Breast epithelium (tissue), 4 donors: ENCODE data around the gene FBXW4. TPM values are rescaled to one million over a fixed set of nuclear protein-coding genes. Genes with fewer than 3 reads are reported as not detected.

Source experiments
- DNase-seq, 2 donors: peaks; one replicate each; pipeline ENCODE4 v3.0.0-alpha.2; 2019; ENCODE audit warnings: low spot score in 2 of 2
- H3K27ac ChIP-seq, 2 donors: fragments of 200-600 bp; sonication (generic) in 1 of 2; one replicate each; pipeline ENCODE4 v1.5.1; 2016 to 2019; ENCODE audit warnings: mild to moderate bottlenecking in 1 of 2
- H3K27me3 ChIP-seq, 2 donors: fragments of 200-600 bp; sonication (generic) in 1 of 2; one replicate each; pipeline versions ENCODE4 v1.5.1 to v1.6.0; 2017 to 2019; ENCODE audit warnings: control low read depth in 1 of 2, mild to moderate bottlenecking in 1 of 2
- H3K36me3 ChIP-seq: fragments of 200-600 bp; one replicate; pipeline ENCODE4 v1.5.1; 2019
- H3K4me1 ChIP-seq, 2 donors: fragments of 200-600 bp; sonication (generic); one replicate each; pipeline ENCODE4 v1.5.1; 2016 to 2019; ENCODE audit warnings: control low read depth in 1 of 2
- H3K4me3 ChIP-seq, 3 donors: fragments of 200-600 bp; sonication (generic); 1 replicate in 2 of 3; 2 replicates in 1 of 3; pipeline ENCODE4 v1.5.1; 2016 to 2019; ENCODE audit warnings: mild to moderate bottlenecking in 3 of 3, moderate library complexity in 2 of 3
- H3K9me3 ChIP-seq, 2 donors: fragments of 200-600 bp; sonication (generic) in 1 of 2; one replicate each; pipeline ENCODE4 v1.5.1; 2016 to 2019; ENCODE audit warnings: control low read depth in 1 of 2
- POLR2A ChIP-seq: fragments of 450-650 bp; IDR thresholded peaks from one replicate; pipeline ENCODE4 v1.6.1; 2016; ENCODE audit warnings: antibody characterized with exemption, mild to moderate bottlenecking, moderate library complexity
- POLR2AphosphoS5 ChIP-seq, 3 donors: sonication (generic); formaldehyde crosslinking; IDR thresholded peaks; one replicate each; pipeline ENCODE4 v1.6.1; 2017; ENCODE audit warnings: antibody characterized with exemption in 3 of 3
- intact Hi-C: fragments of 100-400 bp; cut with DNase I; formaldehyde crosslinking; loops from one replicate; pipeline ENCODE4 v1.15.1; 2023; ENCODE audit warnings: low total_unique reads
- total RNA-seq, 3 donors: library from RNA; depleted of rRNA; stranded (reverse); fragments of >200 nt; gene quantifications; one replicate each; pipeline ENCODE4 v1.1.0, GENCODE V29; 2016
- TF ChIP-seq, protein P1 (sequence below), 3 donors: fragments of 450-650 bp; IDR thresholded peaks; one replicate each; pipeline ENCODE4 v1.5.1; 2016 to 2017; ENCODE audit warnings: antibody characterized with exemption in 3 of 3, mild to moderate bottlenecking in 3 of 3, moderate library complexity in 3 of 3

The FBXW4 gene
- total RNA-seq, 3 donors from 2014 or later = 68.0 to 95.7 (median 74.7) TPM

DNA sequence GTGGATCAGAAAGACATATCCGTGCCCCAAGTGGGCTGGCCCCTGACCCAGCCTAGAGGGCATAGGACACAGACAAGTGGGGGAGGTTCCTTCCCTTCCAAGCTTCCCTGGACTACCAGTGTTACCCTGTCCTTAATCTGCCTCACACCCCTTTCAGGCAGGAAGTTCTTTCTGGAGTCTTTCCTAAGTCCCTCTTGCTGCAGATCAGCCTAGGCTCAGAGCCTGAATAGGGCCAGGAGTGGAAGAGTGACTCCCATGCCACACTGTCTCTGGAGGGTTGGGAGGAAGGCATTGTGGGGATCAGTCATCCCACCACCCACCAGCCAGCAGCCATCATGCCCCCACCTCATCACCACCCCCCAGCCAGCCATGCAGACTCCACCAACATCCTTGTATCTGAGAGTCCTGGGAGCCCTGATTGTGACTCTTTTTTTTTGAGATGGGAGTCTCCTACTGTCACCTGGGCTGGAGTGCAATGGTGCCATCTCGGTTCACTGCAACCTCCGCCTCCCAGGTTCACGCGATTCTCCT, 129.5 kb downstream of the FBXW4 start:
- Histone ChIP-seq H3K27ac (no peak overlapping the region), H3K4me3 (no peak overlapping the region), H3K27me3 (peaks cover 0 to 53% of the 10 kb centered on the region in 2 donors), H3K4me1 (peaks cover 2 to 6% of the 10 kb centered on the region in 2 donors), H3K9me3 (no peaks in the 10 kb centered on the region), H3K36me3 (no peaks in the 10 kb centered on the region)
- no peak for TF ChIP-seq POLR2AphosphoS5 (IDR thresholded peaks at IDR 0.05)
- TF ChIP-seq, protein P1, sequence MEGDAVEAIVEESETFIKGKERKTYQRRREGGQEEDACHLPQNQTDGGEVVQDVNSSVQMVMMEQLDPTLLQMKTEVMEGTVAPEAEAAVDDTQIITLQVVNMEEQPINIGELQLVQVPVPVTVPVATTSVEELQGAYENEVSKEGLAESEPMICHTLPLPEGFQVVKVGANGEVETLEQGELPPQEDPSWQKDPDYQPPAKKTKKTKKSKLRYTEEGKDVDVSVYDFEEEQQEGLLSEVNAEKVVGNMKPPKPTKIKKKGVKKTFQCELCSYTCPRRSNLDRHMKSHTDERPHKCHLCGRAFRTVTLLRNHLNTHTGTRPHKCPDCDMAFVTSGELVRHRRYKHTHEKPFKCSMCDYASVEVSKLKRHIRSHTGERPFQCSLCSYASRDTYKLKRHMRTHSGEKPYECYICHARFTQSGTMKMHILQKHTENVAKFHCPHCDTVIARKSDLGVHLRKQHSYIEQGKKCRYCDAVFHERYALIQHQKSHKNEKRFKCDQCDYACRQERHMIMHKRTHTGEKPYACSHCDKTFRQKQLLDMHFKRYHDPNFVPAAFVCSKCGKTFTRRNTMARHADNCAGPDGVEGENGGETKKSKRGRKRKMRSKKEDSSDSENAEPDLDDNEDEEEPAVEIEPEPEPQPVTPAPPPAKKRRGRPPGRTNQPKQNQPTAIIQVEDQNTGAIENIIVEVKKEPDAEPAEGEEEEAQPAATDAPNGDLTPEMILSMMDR (IDR thresholded peaks at IDR 0.05) = no peak
- TF ChIP-seq POLR2A = no peak
- intact Hi-C loops = loop anchor here (10.0 kb wide), 1 partner anchor 351 kb away; no protein-coding TSS in a partner anchor
- DNase-seq = peak in 1 of 2 donors; percentile 36

DNA sequence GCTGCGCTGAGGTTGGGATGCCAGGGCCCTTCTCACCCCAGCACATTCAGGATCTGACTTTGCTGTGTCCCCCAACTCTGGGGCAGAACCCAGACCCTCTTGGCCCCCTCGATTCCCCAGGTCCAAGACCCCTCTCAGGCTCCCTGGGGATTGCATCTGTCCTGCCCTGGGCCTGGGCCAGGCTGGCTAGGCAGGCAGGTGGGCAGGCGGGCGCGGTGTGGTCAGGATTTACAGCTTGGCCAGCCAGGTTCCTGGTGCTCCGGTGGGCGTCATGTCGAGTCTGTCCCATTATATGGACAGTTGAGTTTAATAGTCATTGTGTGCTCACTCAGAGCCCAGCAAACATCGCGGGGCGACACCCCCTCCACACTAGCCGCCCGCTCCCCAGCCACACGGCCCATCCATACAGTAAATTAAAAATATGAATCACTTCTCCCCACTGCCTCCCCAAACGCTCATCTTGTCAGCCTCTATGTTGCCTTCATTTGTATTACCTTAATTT, 130.4 kb downstream of the FBXW4 start:
- Histone ChIP-seq H3K36me3 (no peaks in the 10 kb centered on the region), H3K27ac (no peak overlapping the region), H3K27me3 (peaks cover 0 to 49% of the 10 kb centered on the region in 2 donors), H3K4me1 (peaks cover 0 to 3% of the 10 kb centered on the region in 2 donors), H3K4me3 (no peak overlapping the region), H3K9me3 (no peaks in the 10 kb centered on the region)
- TF ChIP-seq, protein P1 (IDR thresholded peaks at IDR 0.05) = no peak
- no peak for TF ChIP-seq POLR2AphosphoS5 (IDR thresholded peaks at IDR 0.05)
- no peak for TF ChIP-seq POLR2A
- intact Hi-C loops = loop anchor here (10.0 kb wide), 1 partner anchor 350 kb away; no protein-coding TSS in a partner anchor
- DNase-seq = peak in 1 of 2 donors; percentile 25

DNA sequence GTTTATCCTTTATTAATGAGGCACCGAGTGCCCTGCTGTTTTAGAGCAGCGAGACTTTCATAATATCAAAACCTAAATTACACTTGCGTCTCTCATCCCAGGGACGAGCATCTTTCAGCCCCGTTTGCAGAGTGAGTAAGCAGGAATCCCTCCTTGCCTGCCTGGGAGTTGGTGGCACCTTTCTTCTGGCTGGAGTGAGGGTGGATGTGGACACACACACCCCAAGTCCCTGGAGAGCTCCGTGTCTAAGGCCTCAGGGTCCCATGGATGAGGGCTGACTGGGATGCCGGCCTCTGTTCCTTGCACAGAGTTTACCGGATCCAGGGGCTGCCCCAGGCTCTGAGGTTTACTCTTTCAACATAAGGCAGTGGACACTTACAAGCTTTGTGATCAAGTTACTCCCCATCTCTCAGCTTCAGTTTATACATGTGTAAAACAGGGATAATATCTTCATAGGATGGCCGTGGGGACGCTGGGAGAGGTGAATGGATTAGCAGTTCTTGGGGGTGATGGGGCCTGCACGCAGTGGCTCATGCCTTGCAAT, 131.4 kb downstream of the FBXW4 start:
- H3K4me1 ChIP-seq = no peaks in the 10 kb centered on the region
- H3K27me3 ChIP-seq = peaks cover 0 to 40% of the 10 kb centered on the region in 2 donors
- H3K4me3 ChIP-seq = no peak overlapping the region
- no peaks in the 10 kb centered on the region for H3K9me3 ChIP-seq
- DNase-seq = peak in 1 of 2 donors; percentile 14
- H3K36me3 ChIP-seq = no peaks in the 10 kb centered on the region
- H3K27ac ChIP-seq = no peak overlapping the region
- intact Hi-C loops = loop anchor here (10.0 kb wide), 1 partner anchor 349 kb away; no protein-coding TSS in a partner anchor
- no peak for TF ChIP-seq POLR2A
- TF ChIP-seq, protein P1 (IDR thresholded peaks at IDR 0.05) = no peak
- TF ChIP-seq POLR2AphosphoS5 (IDR thresholded peaks at IDR 0.05) = no peak

DNA sequence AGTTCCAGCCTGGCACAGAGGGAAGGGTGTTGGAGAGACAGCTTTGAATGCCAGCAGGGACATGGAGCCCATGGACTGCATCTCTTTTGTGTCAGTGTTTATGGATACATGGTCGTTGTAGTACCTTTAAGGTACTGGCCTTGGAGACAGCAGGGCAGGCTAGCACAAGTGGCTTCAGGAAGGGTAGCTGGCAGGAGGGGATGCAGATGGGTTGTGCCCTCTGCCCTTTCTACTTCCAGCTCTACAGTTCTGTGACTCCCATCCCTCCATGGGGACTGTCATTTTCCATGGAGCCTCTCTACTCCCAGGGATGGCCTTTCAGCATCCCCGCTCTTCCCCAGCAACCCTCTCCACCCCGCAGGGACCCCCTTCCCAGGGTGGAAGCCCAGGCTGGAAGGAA, 132.0 kb downstream of the FBXW4 start:
- intact Hi-C loops = loop anchor here (10.0 kb wide), 1 partner anchor 348 kb away; no protein-coding TSS in a partner anchor
- H3K4me1 ChIP-seq = no peaks in the 10 kb centered on the region
- peak in 1 of 2 donors; percentile 17 for DNase-seq
- no peak overlapping the region for H3K27ac ChIP-seq
- peaks cover 0 to 37% of the 10 kb centered on the region in 2 donors for H3K27me3 ChIP-seq
- TF ChIP-seq POLR2AphosphoS5 (IDR thresholded peaks at IDR 0.05) (no peak), POLR2A (no peak)
- TF ChIP-seq, protein P1 (IDR thresholded peaks at IDR 0.05) = no peak
- H3K36me3 ChIP-seq = no peaks in the 10 kb centered on the region
- H3K4me3 ChIP-seq = no peak overlapping the region
- no peaks in the 10 kb centered on the region for H3K9me3 ChIP-seq

DNA sequence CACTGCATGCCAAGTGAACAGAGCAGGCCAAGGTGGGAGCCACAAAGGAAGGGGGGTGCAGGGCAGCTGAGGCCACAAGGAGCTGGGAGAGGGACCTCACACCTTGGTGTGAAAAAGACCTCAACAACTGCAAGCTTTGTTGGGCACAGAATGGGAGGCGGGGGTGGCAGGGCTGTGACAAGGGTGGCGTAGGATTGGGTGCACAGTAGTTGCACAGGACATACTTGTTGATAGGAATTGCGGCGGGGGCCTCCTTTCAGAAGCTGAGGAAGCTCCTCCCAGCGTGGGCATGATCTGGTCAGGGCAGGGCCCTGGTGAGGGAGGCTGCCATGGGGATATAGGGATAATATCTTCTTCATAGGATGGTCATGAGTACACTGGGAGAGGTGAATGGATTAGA, 132.7 kb downstream of the FBXW4 start:
- no peak overlapping the region for H3K27ac ChIP-seq
- H3K27me3 ChIP-seq = peaks cover 0 to 30% of the 10 kb centered on the region in 2 donors
- DNase-seq = peak in 1 of 2 donors; percentile 37
- H3K4me1 ChIP-seq = no peaks in the 10 kb centered on the region
- intact Hi-C loops = loop anchor here (10.0 kb wide), 1 partner anchor 347 kb away; no protein-coding TSS in a partner anchor
- TF ChIP-seq POLR2AphosphoS5 (IDR thresholded peaks at IDR 0.05) = no peak
- no peaks in the 10 kb centered on the region for H3K9me3 ChIP-seq
- H3K4me3 ChIP-seq = no peak overlapping the region
- no peaks in the 10 kb centered on the region for H3K36me3 ChIP-seq
